Gastrocnemius medialis (tissue), 4 donors: ENCODE data around the gene SRP72. TPM values are rescaled to one million over a fixed set of nuclear protein-coding genes. Genes with fewer than 3 reads are reported as not detected.
"Not testable (repeated sequence)": the region's sequence is repeated elsewhere in the genome, so short reads cannot be mapped to it uniquely, and the experiment has no call there.

Source experiments
- ATAC-seq, 2 donors: fragments of 150-250 bp; one replicate each; pipeline ENCODE4 v1.9.1; 2016
- DNase-seq, 2 donors: peaks; one replicate each; pipeline ENCODE4 v3.0.0-alpha.2; 2019
- H3K27ac ChIP-seq, 4 donors: fragments of 200-600 bp; sonication (generic); 1 replicate in 1 of 4; 2 replicates in 3 of 4; pipeline ENCODE4 v1.5.1; 2016 to 2018; ENCODE audit warnings: mild to moderate bottlenecking in 2 of 4, moderate library complexity in 1 of 4
- H3K27me3 ChIP-seq, 3 donors: fragments of 200-600 bp; sonication (generic) in 2 of 3; 1 replicate in 1 of 3; 2 replicates in 2 of 3; pipeline versions ENCODE4 v1.5.1 to v1.6.0; 2016 to 2019; ENCODE audit warnings: mild to moderate bottlenecking in 1 of 3, moderate library complexity in 1 of 3
- H3K36me3 ChIP-seq, 2 donors: fragments of 200-600 bp; sonication (generic) in 1 of 2; one replicate each; pipeline ENCODE4 v1.5.1; 2017 to 2018
- H3K4me1 ChIP-seq, 2 donors: fragments of 200-600 bp; sonication (generic) in 1 of 2; one replicate each; pipeline ENCODE4 v1.5.1; 2016 to 2017; ENCODE audit warnings: mild to moderate bottlenecking in 2 of 2
- H3K4me3 ChIP-seq, 4 donors: fragments of 200-600 bp; sonication (generic) in 3 of 4; 1 replicate in 1 of 4; 2 replicates in 3 of 4; pipeline ENCODE4 v1.5.1; 2016 to 2019; ENCODE audit warnings: mild to moderate bottlenecking in 2 of 4
- H3K9me3 ChIP-seq, 3 donors: fragments of 200-600 bp; sonication (generic) in 2 of 3; 1 replicate in 1 of 3; 2 replicates in 2 of 3; pipeline ENCODE4 v1.5.1; 2016 to 2019
- CTCF ChIP-seq, 5 experiments: fragments of 450-650 bp in 3 of 5; fragments of 200-600 bp in 2 of 5; sonication (generic) in 2 of 5; IDR thresholded peaks in 4 of 5; conservative IDR thresholded peaks in 1 of 5; 1 replicate in 4 of 5; 2 replicates in 1 of 5; pipeline ENCODE4 v1.5.1; 2016 to 2019; ENCODE audit warnings: antibody characterized with exemption in 5 of 5, mild to moderate bottlenecking in 3 of 5, moderate library complexity in 3 of 5
- POLR2A ChIP-seq, 2 donors: fragments of 450-650 bp; IDR thresholded peaks; one replicate each; pipeline ENCODE4 v1.6.1; 2017; ENCODE audit warnings: antibody characterized with exemption in 2 of 2, mild to moderate bottlenecking in 2 of 2, moderate library complexity in 2 of 2
- in situ Hi-C, 4 donors: fragments of 200-750 bp; cut with MboI; loops; one replicate each; pipeline versions ENCODE4 v1.15.0 to v1.8.0; 2017; ENCODE audit warnings: low sequenced_read_pairs in 4 of 4
- intact Hi-C: fragments of 100-400 bp; cut with DNase I; formaldehyde crosslinking; loops from one replicate; pipeline ENCODE4 v1.15.1; 2023; ENCODE audit warnings: low total_unique reads
- total RNA-seq, 4 donors: library from RNA; depleted of rRNA; stranded (reverse); fragments of >200 nt; gene quantifications; one replicate each; pipeline versions ENCODE4 v1.1.0 to v1.2.3, GENCODE V29; 2016

Gene SRP72
- total RNA-seq, 4 donors from 2014 or later = 35.8 to 70.4 (median 53.1) TPM

GRCh38 chr4:56444719-56445118 is 22.7 kb upstream of the SRP72 start:
- TF ChIP-seq CTCF (IDR thresholded peaks at IDR 0.05 in 4 of 5, conservative IDR thresholded peaks at IDR 0.05 in 1 of 5) = no peak
- TF ChIP-seq POLR2A (IDR thresholded peaks at IDR 0.05) = no peak
- intact Hi-C loops = loop anchor here (2.0 kb wide), 1 partner anchor 20 kb away; no protein-coding TSS in a partner anchor
- DNase-seq (no peak), ATAC-seq (no peak)
- Histone ChIP-seq H3K4me3 (no peak overlapping the region), H3K4me1 (no peaks in the 10 kb centered on the region), H3K27ac (no peak overlapping the region), H3K27me3 (no peaks in the 10 kb centered on the region), H3K36me3 (peaks cover 0 to 58% of the 10 kb centered on the region in 2 donors), H3K9me3 (no peaks in the 10 kb centered on the region)
- in situ Hi-C loops = loop anchor here in 1 of 4 donors (25.0 kb wide), 1 partner anchor 393 kb away; no protein-coding TSS in a partner anchor

GRCh38 chr4:56445699-56446098 is 21.7 kb upstream of the SRP72 start:
- Histone ChIP-seq H3K36me3 (peaks cover 0 to 68% of the 10 kb centered on the region in 2 donors), H3K4me1 (no peaks in the 10 kb centered on the region), H3K27ac (no peak overlapping the region), H3K27me3 (no peaks in the 10 kb centered on the region), H3K4me3 (no peak overlapping the region), H3K9me3 (no peaks in the 10 kb centered on the region)
- intact Hi-C loops = loop anchor here (2.0 kb wide), 1 partner anchor 19 kb away; no protein-coding TSS in a partner anchor
- no peak for ATAC-seq
- DNase-seq = no peak
- TF ChIP-seq CTCF (IDR thresholded peaks at IDR 0.05 in 4 of 5, conservative IDR thresholded peaks at IDR 0.05 in 1 of 5) = no peak
- TF ChIP-seq POLR2A (IDR thresholded peaks at IDR 0.05) = no peak
- in situ Hi-C loops = loop anchor here in 1 of 4 donors (25.0 kb wide), 1 partner anchor 392 kb away; no protein-coding TSS in a partner anchor

GRCh38 chr4:56448301-56448700 is 19.1 kb upstream of the SRP72 start:
- no peaks in the 10 kb centered on the region for H3K9me3 ChIP-seq
- intact Hi-C loops = no loop called here
- no peak for ATAC-seq
- in situ Hi-C loops = loop anchor here in 1 of 4 donors (25.0 kb wide), 1 partner anchor 389 kb away; no protein-coding TSS in a partner anchor
- no peak for DNase-seq
- TF ChIP-seq CTCF (IDR thresholded peaks at IDR 0.05 in 4 of 5, conservative IDR thresholded peaks at IDR 0.05 in 1 of 5) (no peak), POLR2A (IDR thresholded peaks at IDR 0.05) (no peak)
- H3K4me3 ChIP-seq = no peak overlapping the region
- H3K4me1 ChIP-seq = no peaks in the 10 kb centered on the region
- no peaks in the 10 kb centered on the region for H3K27me3 ChIP-seq
- H3K36me3 ChIP-seq = peaks cover 0 to 72% of the 10 kb centered on the region in 2 donors
- H3K27ac ChIP-seq = no peak overlapping the region

GRCh38 chr4:56449475-56449874 is 17.9 kb upstream of the SRP72 start:
- intact Hi-C loops, H3K9me3 ChIP-seq, H3K4me1 ChIP-seq, H3K27me3 ChIP-seq, H3K27ac ChIP-seq, ATAC-seq, H3K4me3 ChIP-seq, DNase-seq: not testable (repeated sequence)
- in situ Hi-C loops = loop anchor here in 1 of 4 donors (25.0 kb wide), 1 partner anchor 388 kb away; no protein-coding TSS in a partner anchor
- H3K36me3 ChIP-seq = peaks cover 0 to 72% of the 10 kb centered on the region in 2 donors

GRCh38 chr4:56450342-56450741 is 17.1 kb upstream of the SRP72 start:
- in situ Hi-C loops = loop anchor here in 1 of 4 donors (25.0 kb wide), 1 partner anchor 537 kb away; the partner anchor contains the start of genes NOA1 and POLR2B
- no peak overlapping the region for H3K4me3 ChIP-seq
- H3K27ac ChIP-seq = no peak overlapping the region
- no peaks in the 10 kb centered on the region for H3K4me1 ChIP-seq
- DNase-seq = no peak
- TF ChIP-seq CTCF (IDR thresholded peaks at IDR 0.05 in 4 of 5, conservative IDR thresholded peaks at IDR 0.05 in 1 of 5) (no peak), POLR2A (IDR thresholded peaks at IDR 0.05) (no peak)
- H3K36me3 ChIP-seq = peaks cover 0 to 81% of the 10 kb centered on the region in 2 donors
- ATAC-seq = no peak
- intact Hi-C loops = no loop called here
- H3K9me3 ChIP-seq = no peaks in the 10 kb centered on the region
- H3K27me3 ChIP-seq = no peaks in the 10 kb centered on the region
